ENCODE data around the gene MAP3K20. TPM values are rescaled to one million over a fixed set of nuclear protein-coding genes. Genes with fewer than 3 reads are reported as not detected.

The MAP3K20 gene
- total RNA-seq, 4 donors from 2014 or later, result 33.0 to 56.1 (median 44.4) TPM

DNA sequence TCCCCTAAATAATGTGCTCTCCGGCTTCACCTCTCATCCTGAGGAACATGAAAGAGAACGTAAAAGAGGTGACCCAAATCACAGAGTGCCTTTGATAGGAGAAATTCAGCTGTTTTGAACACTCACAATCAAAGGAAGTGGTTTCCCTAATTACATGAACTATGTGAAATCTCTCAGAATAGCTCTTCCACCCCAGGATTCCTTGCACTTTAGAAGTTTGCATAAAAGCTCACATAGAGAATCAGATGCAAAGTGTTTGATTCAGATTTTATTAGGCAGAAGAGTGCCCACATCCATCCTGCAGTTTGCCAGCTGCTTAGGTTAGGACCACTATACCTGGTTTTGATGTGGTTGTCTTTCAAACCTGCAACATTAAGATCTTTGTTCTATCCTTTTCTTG lies 61.0 kb downstream of the MAP3K20 start:
- DNase-seq (ENCODE audit: low spot score) (no peak), ATAC-seq (ENCODE audit: low FRiP score) (no peak)
- TF ChIP-seq, protein P1, sequence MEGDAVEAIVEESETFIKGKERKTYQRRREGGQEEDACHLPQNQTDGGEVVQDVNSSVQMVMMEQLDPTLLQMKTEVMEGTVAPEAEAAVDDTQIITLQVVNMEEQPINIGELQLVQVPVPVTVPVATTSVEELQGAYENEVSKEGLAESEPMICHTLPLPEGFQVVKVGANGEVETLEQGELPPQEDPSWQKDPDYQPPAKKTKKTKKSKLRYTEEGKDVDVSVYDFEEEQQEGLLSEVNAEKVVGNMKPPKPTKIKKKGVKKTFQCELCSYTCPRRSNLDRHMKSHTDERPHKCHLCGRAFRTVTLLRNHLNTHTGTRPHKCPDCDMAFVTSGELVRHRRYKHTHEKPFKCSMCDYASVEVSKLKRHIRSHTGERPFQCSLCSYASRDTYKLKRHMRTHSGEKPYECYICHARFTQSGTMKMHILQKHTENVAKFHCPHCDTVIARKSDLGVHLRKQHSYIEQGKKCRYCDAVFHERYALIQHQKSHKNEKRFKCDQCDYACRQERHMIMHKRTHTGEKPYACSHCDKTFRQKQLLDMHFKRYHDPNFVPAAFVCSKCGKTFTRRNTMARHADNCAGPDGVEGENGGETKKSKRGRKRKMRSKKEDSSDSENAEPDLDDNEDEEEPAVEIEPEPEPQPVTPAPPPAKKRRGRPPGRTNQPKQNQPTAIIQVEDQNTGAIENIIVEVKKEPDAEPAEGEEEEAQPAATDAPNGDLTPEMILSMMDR (IDR thresholded peaks at IDR 0.05), result no peak

DNA sequence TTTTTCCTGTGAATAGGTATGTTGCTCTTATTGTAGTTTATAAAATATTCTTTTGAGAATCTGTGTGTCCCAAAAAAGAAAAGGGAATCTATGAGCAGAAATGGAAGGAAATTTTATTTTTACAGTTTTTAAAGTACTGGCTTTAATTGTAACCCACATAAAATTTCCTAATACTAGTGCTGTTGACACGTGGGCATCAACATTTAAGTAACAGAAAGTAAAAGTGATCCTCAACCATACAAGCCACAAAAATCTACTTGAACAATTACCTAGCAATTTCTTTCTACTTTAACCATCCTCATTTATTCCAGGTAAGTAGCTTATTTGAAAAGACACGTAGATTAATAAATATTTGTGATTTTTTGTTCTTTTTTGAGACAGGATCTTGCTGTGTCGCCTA lies 62.0 kb downstream of the MAP3K20 start:
- TF ChIP-seq, protein P1 (IDR thresholded peaks at IDR 0.05), result no peak
- ATAC-seq (ENCODE audit: low FRiP score), result no peak

DNA sequence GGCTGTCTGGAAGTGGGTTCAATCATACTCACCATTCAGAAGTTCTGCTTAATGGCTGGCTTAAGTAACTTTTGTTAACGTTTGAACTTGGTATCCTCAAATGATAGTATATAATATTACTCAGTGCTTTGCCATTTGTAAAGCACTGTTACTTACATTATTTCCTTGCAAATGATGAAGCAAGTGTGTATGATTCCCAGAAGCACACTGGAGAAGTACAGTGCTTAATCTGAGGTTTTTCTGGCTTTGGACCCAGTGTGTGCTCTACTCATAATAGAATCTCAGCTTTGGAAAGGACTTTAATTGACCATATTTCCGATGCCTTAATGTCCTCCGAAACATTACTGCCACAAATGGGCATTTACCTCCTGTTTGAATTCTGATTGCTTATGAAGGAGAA lies 63.3 kb downstream of the MAP3K20 start:
- no peak for DNase-seq (ENCODE audit: low spot score)
- no peak for ATAC-seq (ENCODE audit: low FRiP score)
- TF ChIP-seq, protein P1 (IDR thresholded peaks at IDR 0.05), result no peak

More for the DNA sequence above, 62.0 kb downstream of the MAP3K20 start:
- DNase-seq (ENCODE audit: low spot score), result no peak

DNA sequence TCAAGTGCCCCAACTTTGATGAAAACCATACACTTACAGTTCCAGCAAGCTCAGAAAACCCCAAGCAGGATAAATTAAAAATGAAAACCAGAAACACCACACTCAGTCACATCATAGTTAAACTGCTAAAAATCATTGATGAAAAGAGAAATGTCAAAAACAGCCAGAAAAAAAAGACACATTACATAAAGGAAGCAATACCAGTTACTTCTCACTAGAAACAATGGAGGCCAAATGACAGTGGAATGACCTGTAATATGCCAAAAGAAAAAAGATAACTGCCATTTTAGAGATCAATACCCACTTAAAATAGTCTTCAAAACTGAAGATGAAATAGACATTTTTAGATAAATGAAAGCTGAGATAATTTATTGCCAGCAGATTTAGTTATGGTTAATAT lies 66.0 kb downstream of the MAP3K20 start:
- ATAC-seq (ENCODE audit: low FRiP score) (no peak), DNase-seq (ENCODE audit: low spot score) (no peak)
- TF ChIP-seq, protein P1 (IDR thresholded peaks at IDR 0.05), result no peak

DNA sequence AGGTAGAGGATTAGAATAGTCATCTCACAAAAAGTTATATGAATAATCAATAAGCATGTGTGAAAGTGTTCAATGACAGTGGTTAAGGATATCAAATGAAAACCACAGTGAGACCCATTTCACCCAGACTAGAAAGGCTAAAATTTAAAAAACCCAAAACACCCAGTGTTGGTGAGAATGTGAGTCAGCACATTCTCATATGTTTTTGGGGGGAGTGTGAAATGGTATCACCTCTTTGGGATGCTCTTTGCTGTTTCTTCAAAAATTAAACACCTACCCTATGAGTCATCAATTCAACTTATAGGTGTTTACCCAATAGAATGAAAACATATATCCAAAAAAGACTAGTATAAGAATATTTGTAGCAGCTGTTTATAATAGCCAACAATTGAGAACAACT lies 69.8 kb downstream of the MAP3K20 start:
- DNase-seq (ENCODE audit: low spot score) (no peak), ATAC-seq (ENCODE audit: low FRiP score) (no peak)
- TF ChIP-seq, protein P1 (IDR thresholded peaks at IDR 0.05), result no peak

DNA sequence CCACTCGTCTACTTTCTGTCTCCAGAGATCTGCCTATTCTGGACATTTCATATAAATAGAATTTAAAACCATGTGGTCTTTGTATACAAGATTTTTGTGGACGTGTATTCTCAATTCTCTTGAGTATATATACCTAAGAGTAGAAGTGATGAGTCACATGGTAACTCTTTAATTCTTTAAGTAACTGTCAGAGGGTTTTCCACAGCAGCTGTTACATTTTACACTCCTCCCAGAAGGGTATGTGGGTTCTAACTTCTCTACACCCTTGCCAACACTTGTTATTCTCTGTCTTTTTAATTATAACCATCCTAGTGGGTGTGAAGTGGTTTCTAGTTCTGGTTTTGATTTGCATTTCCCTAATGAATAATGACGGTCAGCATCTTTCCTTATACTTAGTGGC lies 70.9 kb downstream of the MAP3K20 start:
- TF ChIP-seq, protein P1 (IDR thresholded peaks at IDR 0.05), result no peak
- ATAC-seq (ENCODE audit: low FRiP score) (no peak), DNase-seq (ENCODE audit: low spot score) (no peak)

DNA sequence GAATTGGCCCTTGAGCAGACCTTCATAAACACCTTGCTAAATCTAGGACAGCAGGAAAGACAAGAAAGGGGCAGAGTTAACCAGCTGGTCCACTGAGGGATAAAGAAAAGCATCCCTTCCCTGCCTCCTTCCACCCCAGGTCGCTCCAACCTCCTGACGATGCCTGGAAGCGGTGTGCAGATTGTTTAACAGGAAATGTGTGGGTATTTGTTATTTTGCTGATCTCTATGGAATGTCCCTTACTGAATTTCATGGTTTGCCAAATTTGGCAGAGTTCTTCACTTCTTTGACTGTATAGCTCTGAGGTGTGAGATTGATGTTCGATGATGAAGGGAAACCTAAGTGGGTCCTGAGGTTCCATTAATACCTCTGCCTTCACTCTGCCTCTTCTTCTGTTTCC lies 72.9 kb downstream of the MAP3K20 start:
- DNase-seq (ENCODE audit: low spot score) (no peak), ATAC-seq (ENCODE audit: low FRiP score) (no peak)
- TF ChIP-seq, protein P1 (IDR thresholded peaks at IDR 0.05), result no peak
